ENCODE results near the gene ANKS4B. TPM values are rescaled to one million over a fixed set of nuclear protein-coding genes. Genes with fewer than 3 reads are reported as not detected.
"Not testable (repeated sequence)": the region's sequence is repeated elsewhere in the genome, so short reads cannot be mapped to it uniquely, and the experiment has no call there.

ANKS4B gene
- polyA plus RNA-seq, 3 donors from 2014 or later, result not detected

- Mint-ChIP-seq H3K9me3 (no peaks in the 10 kb centered on the region), H3K27me3 (ENCODE audit: low read depth in 3 of 3) (peaks cover 2 to 6% (median 3%) of the 10 kb centered on the region in 3 donors), H3K4me3 (no peak overlapping the region), H3K27ac (no peak overlapping the region), H3K36me3 (no peaks in the 10 kb centered on the region), H3K4me1 (no peaks in the 10 kb centered on the region)
- DNase-seq, result no peak
Measured at GRCh38 chr16:21262779-21263639, 29.5 kb downstream of the ANKS4B start.

- no peaks in the 10 kb centered on the region for H3K9me3 Mint-ChIP-seq
- H3K4me1 Mint-ChIP-seq, result no peaks in the 10 kb centered on the region
- no peak overlapping the region for H3K4me3 Mint-ChIP-seq
- H3K27ac Mint-ChIP-seq, result no peak overlapping the region
- H3K27me3 Mint-ChIP-seq (ENCODE audit: low read depth in 3 of 3), result peaks cover 1 to 6% (median 2%) of the 10 kb centered on the region in 3 donors
- DNase-seq, result no peak
- no peaks in the 10 kb centered on the region for H3K36me3 Mint-ChIP-seq
Measured at GRCh38 chr16:21263640-21264570, 30.4 kb downstream of the ANKS4B start.

DNA sequence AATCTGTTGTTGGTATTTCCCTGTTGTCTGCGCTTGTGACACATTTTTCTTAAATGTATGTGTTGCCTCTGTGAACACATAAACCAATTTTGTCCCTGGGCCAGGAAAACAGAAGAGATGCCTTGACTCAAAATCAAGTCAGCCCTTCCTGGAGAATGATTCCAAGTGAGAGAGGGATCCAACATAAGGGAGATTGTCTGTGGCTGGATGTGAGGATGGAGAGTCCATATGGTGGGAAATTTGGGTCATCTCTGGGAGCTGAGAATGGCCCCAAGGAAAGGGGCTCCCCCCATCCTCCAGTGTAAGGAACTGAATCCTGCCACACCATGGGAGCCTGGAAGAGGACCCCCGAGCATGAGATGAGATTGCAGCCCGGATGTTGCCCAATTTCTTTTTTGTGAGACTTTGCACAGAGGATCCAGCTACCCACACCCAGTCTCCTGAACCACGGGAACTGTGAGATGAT lies 31.1 kb downstream of the ANKS4B start:
- no peaks in the 10 kb centered on the region for H3K36me3 Mint-ChIP-seq
- no peaks in the 10 kb centered on the region for H3K4me1 Mint-ChIP-seq
- no peak for DNase-seq
- H3K4me3 Mint-ChIP-seq, result no peak overlapping the region
- no peaks in the 10 kb centered on the region for H3K9me3 Mint-ChIP-seq
- H3K27ac Mint-ChIP-seq, result no peak overlapping the region
- H3K27me3 Mint-ChIP-seq (ENCODE audit: low read depth in 3 of 3), result peaks cover 1 to 6% (median 2%) of the 10 kb centered on the region in 3 donors

DNA sequence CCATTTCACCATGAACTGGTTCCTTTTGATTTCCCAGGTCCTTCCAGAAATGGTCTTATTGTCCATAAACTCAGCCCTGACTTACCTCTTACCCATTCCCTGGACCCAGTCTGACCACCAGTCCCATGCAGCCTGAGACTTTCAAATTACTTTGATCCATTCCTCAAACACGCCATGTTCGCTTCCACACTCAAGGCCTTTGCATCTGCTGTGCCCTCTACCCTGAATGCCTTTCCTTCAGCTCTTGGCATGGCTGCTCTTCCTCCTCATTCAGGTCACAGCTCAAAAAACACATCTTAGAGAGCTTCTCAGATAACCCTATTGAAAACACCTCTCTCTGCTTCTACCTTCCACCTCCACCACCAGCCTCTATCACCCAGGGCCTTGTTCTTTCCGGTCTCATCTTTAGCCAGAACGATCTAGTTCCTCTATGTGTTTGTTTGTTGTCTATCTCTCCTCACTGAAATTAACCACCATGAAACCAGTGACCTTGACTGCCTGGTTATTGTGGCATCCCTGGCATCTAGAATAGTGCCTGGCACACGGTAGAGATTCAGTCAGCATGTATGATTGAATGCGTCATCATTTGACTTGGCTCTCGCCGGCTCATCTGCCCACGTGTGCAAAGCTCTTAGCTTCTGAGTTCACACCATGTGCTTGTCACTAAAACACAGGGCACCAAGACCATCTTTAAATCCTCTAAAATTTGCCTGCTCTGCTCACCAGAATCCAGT lies 31.8 kb downstream of the ANKS4B start:
- DNase-seq, result no peak
- H3K4me1 Mint-ChIP-seq, result no peaks in the 10 kb centered on the region
- H3K27me3 Mint-ChIP-seq (ENCODE audit: low read depth in 3 of 3), result peaks cover 1 to 4% (median 2%) of the 10 kb centered on the region in 3 donors
- no peak overlapping the region for H3K4me3 Mint-ChIP-seq
- H3K9me3 Mint-ChIP-seq, result no peaks in the 10 kb centered on the region
- no peak overlapping the region for H3K27ac Mint-ChIP-seq
- H3K36me3 Mint-ChIP-seq, result no peaks in the 10 kb centered on the region

DNA sequence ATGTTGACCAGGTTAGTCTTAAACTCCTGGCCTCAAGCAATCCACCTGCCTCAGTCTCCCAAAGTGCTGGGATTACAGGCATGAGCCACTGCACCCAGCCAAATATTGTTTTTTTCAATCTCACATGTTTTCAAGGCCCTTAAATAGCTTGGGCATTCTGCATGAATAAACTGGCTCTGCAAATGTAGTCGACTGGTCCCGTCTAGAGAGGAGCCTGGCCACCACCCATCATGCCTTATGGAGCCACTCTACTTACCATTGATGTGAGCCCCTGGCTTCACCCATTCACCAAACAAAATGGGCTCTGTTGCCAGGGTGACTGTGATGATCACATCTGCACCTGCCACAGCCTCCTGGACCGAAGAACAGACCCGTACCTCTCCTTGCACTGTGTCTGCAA lies 33.8 kb downstream of the ANKS4B start:
- no peaks in the 10 kb centered on the region for H3K36me3 Mint-ChIP-seq
- peaks cover 2 to 4% (median 2%) of the 10 kb centered on the region in 3 donors for H3K27me3 Mint-ChIP-seq (ENCODE audit: low read depth in 3 of 3)
- no peak overlapping the region for H3K4me3 Mint-ChIP-seq
- no peak overlapping the region for H3K27ac Mint-ChIP-seq
- H3K4me1 Mint-ChIP-seq, result no peaks in the 10 kb centered on the region
- H3K9me3 Mint-ChIP-seq, result no peaks in the 10 kb centered on the region
- DNase-seq, result no peak

DNA sequence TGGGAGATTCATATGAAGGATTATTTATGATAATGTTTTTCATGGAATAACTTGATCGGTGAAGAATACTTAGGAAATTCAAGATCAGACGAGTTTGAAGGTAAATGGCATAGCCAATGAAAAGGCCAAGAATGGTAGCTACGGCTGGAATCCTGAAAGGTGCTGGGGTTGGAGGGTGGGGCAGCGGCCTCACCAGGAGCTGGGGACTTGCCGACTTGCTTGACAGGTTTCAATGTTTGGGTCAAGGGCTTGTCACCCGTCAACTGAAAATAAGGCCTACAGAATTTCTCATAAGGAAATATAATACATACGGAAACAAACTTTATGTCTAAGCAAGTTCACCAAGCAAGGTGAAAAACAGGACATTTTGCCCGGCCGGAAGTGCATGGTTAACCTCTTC lies 34.7 kb downstream of the ANKS4B start:
- H3K36me3 Mint-ChIP-seq, result no peaks in the 10 kb centered on the region

DNA sequence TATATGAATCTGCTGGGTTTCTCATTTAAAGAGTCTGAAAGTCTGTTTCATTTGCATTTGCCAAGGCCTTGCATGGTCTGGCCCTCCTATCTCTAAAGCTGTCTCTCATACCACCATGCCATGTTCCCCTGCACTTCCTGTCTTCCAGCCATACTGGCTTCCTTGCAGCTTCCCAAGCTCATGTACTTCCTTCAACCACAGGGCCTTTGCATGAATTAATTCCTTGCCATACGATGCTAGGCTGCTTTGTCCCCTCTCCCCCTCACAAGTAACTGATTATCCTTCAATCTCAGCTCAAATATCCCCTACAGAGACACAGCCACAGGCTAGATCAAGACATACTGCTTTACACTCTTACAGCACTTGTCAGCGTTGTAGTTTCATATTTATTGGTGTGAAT lies 38.8 kb downstream of the ANKS4B start:
- H3K27ac Mint-ChIP-seq, result no peak overlapping the region
- H3K9me3 Mint-ChIP-seq, result no peaks in the 10 kb centered on the region
- H3K27me3 Mint-ChIP-seq (ENCODE audit: low read depth in 3 of 3), result peaks cover 3 to 10% (median 5%) of the 10 kb centered on the region in 3 donors
- no peaks in the 10 kb centered on the region for H3K4me1 Mint-ChIP-seq
- no peak overlapping the region for H3K4me3 Mint-ChIP-seq
- H3K36me3 Mint-ChIP-seq, result no peaks in the 10 kb centered on the region
- DNase-seq, result no peak

More for the DNA sequence above, 34.7 kb downstream of the ANKS4B start:
- Mint-ChIP-seq H3K9me3 (no peaks in the 10 kb centered on the region), H3K4me1 (no peaks in the 10 kb centered on the region), H3K27me3 (ENCODE audit: low read depth in 3 of 3) (peaks cover 0 to 4% (median 2%) of the 10 kb centered on the region in 3 donors), H3K27ac (no peak overlapping the region), H3K4me3 (no peak overlapping the region)
- DNase-seq, result no peak

DNA sequence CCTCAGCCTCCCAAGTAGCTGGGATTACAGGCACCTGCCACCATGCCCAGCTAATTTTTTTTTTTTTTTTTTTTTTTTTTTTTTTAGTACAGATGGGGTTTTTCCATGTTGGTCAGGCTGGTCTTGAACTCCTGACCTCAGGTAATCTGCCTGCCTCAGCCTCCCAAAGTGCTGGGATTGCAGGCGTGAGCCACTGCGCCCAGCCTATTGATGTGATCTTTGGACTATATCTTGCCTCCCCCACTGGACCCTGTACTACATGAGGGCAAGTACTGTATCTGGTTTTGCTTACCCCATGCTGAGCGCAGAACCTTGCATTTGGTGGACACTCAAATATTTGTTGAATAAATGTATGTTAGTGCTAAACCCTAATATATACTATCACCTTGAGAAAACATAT lies 39.3 kb downstream of the ANKS4B start:
- not testable (repeated sequence) for H3K4me3 Mint-ChIP-seq, H3K9me3 Mint-ChIP-seq, H3K36me3 Mint-ChIP-seq, H3K4me1 Mint-ChIP-seq, DNase-seq, H3K27ac Mint-ChIP-seq
- peaks cover 5 to 13% (median 5%) of the 10 kb centered on the region in 3 donors for H3K27me3 Mint-ChIP-seq (ENCODE audit: low read depth in 3 of 3)

GRCh38 chr16:21274172-21274726 lies 40.8 kb downstream of the ANKS4B start:
- Mint-ChIP-seq H3K9me3 (no peaks in the 10 kb centered on the region), H3K27me3 (ENCODE audit: low read depth in 3 of 3) (peaks cover 11 to 15% (median 12%) of the 10 kb centered on the region in 3 donors), H3K36me3 (no peaks in the 10 kb centered on the region), H3K27ac (no peak overlapping the region), H3K4me1 (no peaks in the 10 kb centered on the region), H3K4me3 (no peak overlapping the region)
- no peak for DNase-seq

DNA sequence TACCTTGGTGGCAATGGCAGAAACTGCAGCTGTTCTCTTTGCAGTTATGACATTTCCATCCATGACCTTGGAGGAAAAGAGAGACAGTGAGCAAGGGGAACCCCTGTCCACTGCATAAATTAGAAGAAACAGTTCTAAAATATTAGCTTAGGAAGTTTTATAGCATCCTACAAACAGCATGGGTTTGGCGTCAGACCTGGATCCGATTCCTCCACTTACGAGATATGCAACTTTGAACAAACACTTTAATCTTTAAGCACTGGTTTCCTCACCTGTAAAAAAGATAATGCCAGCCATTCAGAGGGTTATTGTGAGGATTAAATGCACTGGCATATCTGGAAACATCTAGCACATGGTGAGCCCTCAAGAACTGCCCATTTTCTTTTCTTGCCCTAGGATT lies 42.0 kb downstream of the ANKS4B start:
- Mint-ChIP-seq H3K9me3 (no peaks in the 10 kb centered on the region), H3K36me3 (no peaks in the 10 kb centered on the region), H3K27me3 (ENCODE audit: low read depth in 3 of 3) (peaks cover 11 to 15% (median 12%) of the 10 kb centered on the region in 3 donors), H3K27ac (no peak overlapping the region), H3K4me1 (no peaks in the 10 kb centered on the region), H3K4me3 (no peak overlapping the region)
- no peak for DNase-seq

DNA sequence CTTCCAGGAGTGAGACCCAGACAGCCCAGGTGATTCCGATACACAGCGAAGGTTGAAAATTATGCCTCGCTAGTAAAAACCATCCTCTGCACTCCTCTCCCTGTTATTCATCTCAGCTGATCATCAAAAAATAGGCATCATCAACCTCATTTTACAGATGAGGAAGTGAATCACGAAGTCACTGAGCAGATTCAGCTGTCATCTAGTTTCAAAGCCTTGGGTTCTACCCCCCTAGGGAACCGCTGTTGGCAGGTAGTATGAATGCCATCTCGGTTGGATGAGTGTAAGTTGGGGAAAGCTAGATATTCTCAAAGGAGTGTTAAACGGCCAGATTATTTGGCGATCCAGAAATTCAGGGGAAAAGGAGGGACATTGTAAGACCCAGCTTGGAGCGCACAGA lies 42.6 kb downstream of the ANKS4B start:
- H3K4me1 Mint-ChIP-seq, result no peaks in the 10 kb centered on the region
- H3K4me3 Mint-ChIP-seq, result no peak overlapping the region
- H3K27ac Mint-ChIP-seq, result no peak overlapping the region
- H3K9me3 Mint-ChIP-seq, result no peaks in the 10 kb centered on the region
- peaks cover 11 to 15% (median 12%) of the 10 kb centered on the region in 3 donors for H3K27me3 Mint-ChIP-seq (ENCODE audit: low read depth in 3 of 3)
- DNase-seq, result no peak
- H3K36me3 Mint-ChIP-seq, result no peaks in the 10 kb centered on the region

GRCh38 chr16:21277045-21277926 lies 43.8 kb downstream of the ANKS4B start:
- Mint-ChIP-seq H3K9me3 (no peaks in the 10 kb centered on the region), H3K4me3 (no peak overlapping the region), H3K27ac (no peak overlapping the region), H3K27me3 (ENCODE audit: low read depth in 3 of 3) (peaks cover 14 to 17% (median 17%) of the 10 kb centered on the region in 3 donors), H3K36me3 (no peaks in the 10 kb centered on the region), H3K4me1 (no peaks in the 10 kb centered on the region)
- DNase-seq, result no peak

All from immature natural killer cell (primary cell).